ENCODE results near the gene LTBP4.

Gene LTBP4

DNA sequence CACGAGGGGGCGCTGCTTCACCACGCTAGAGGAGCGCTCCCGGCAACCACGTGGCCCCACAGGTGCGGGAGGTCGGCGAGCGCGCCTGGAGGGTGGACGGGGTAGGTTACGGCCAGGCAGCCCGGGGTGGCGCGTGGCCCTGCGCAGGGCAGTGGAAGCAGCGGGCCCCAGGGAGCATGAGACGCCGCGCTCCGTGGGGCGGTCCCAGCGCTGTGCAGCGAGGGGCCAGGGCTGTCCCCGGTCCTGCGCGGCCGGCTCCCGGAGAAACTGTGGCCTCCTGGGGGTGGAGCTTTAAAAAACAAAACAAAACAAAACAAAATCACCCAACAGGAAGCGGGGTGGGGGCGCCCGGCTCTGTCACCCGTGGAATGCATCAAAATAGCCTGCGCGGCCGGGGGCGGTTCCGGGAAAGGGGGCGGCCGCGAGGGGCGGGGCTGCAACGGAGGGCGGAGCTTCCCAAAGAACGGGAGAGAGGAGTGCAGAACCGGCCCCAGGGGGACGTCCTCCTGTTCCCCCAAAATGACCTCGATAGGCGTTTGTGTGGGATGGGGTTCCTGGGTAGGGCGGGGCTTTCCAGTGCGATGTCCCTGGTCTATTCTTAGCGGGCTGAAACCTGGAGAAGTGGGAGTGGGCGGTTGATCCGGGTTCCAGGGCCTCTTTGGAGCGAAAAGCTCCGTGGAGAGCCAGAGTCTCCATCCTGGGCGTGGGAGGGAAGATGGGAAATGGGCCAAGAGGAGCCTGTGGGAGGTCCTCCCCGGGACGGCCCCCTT is 61.9 kb downstream of the LTBP4 start:
- DNase-seq (ENCODE audit: low read depth), result peak; percentile 89

DNA sequence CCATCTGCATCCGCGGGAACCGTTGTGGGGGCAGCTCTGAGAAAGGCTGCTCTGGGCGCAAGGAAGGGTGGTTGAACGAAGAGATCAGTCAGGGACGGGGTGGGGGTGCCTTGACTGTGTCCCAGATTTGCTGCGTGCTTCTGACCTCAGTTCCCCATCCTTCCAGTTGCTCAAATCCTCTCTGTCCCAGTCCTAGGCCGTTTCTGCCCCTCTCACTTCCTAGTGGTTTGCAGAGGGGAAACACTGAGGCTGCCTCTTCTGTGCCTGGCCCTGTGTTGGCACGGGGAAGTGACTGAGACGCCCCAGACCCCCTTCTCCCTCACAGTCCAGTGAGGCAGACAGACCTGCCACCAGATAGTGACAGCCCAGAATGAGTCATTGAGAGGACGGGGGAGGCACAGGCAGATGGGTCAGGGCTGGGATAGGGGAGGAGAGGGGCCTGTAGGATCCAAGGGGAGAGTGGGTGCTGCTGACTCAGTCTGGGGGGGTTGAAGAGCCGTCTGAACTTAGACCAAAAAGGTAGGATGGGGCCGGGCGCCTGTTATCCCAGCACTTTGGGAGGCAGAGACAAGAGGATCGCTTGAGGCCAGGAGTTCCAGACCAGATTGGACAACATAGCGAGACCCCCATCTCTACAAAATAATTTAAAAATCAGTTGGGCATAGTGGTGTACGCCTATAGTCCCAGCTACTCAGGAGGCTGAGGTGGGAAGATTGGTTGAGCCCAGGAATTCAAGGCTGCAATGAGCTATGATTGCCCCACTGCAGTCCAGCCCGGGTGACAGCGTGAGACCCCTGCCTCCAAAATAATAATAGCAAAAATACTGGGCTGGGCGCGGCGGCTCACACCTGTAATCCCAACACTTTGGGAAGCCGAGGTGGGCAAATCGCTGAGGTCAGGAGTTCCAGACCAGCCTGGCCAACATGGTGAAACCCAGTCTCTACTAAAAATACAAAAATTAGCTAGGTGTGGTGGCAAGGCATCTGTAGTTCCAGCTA is 62.8 kb downstream of the LTBP4 start:
- DNase-seq (ENCODE audit: low read depth), result no peak

DNA sequence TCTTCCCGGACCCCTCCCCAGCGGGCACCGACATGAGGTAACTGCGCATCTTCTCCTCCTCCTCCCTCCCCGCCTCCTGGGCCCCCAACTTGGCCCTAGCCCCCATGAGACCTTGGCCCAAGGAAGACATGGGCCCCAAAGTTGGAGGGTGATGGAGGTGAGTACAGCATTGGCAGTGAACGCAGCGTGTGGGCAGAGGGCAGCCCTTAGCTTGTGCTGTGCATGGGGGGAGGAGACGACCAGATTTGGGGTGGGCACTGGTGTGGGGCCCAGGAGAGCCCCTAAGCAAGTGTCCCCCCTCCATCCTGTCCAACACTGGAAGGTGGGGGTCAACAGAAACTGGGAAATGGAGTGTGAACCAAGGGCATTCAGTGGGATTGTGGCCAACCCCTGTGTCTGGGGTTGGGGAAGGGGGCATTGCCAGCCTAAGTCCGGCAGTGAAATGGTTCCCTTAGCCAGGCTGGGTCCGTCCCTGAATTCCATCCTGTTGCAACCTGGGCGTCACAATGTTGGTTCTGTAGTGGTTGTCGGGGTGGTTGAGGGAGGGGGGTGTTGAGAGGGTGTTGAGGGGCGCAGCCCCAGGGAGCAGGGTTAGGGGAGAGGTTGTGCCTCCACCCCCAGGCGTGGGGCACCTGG is 65.8 kb downstream of the LTBP4 start:
- DNase-seq (ENCODE audit: low read depth), result no peak

DNA sequence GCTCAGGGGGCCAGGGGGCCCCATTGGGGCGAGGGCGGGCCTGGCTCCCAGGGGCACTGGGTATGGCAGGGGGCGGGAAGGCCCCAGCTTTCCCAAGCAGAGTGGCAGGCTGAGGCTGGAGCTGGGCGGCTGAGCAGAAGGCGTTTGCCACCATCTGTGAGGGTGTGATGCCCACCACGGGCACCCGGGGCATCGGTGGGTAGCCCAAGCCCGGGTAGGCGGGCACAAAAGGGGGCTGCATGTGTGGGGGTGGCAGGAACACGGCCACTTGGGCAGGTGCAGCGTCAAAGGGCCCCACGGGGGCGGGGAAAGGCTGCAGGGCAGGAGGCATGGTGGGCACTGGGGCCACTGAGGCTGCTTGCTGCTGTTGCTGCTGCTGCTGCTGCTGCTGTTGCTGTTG is 66.4 kb downstream of the LTBP4 start:
- DNase-seq (ENCODE audit: low read depth), result no peak

DNA sequence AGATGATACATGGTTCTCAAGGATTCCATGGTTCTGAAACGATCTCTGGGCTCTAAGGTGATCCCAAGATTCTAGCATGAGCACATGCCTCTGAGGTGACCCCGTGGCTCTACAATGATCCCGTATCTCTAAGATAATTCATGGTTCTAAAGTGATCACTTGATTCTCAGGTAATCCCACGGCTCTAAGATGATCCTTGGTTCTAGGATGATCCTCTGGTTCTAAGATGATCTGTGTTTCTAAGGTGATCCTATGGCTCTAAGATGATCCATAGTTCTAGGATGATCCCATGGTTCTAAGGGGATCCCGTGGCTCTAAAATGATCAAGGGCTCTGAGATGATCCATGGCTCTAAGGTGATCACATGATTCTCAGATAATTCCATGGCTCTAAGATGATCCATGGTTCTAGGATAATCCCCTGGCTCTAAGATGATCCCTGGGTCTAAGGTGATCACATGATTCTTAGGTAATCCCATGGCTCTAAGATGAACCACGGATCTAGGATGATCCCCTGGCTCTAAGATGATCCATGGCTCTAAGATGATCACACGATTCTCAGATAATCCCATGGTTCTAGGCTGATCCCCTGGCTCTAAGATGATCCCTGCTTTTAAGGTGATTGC is 67.9 kb downstream of the LTBP4 start:
- DNase-seq (ENCODE audit: low read depth), result no peak

GRCh38 chr19:40671404-40671803 is 70.2 kb downstream of the LTBP4 start:
- DNase-seq (ENCODE audit: low read depth), result no peak

DNA sequence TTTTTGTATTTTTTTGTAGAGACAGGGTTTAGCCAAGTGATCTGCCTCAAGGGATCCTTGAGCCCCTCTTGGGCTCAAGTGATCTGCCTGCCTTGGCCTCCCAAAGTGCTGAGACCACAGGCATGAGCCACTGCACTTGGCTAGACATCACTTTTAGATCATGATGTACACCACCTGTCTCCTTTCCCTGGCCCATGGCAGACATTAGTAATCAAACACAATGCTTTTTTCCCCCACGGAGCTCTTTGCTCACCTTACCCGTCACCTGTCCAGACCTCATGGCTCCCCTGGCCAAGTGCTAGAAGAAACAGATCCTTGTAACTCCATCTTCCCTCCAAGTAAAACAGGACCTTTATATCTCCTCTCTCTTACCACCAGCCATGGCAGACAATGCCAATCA is 70.9 kb downstream of the LTBP4 start:
- DNase-seq (ENCODE audit: low read depth), result no peak

- no peak for DNase-seq (ENCODE audit: low read depth)
These were observed 71.6 kb downstream of the LTBP4 start for GRCh38 chr19:40672573-40673299.

- DNase-seq (ENCODE audit: low read depth), result no peak
These were observed 72.2 kb downstream of the LTBP4 start for GRCh38 chr19:40673397-40673796.

GRCh38 chr19:40674291-40674690 is 73.1 kb downstream of the LTBP4 start:
- no peak for DNase-seq (ENCODE audit: low read depth)

DNA sequence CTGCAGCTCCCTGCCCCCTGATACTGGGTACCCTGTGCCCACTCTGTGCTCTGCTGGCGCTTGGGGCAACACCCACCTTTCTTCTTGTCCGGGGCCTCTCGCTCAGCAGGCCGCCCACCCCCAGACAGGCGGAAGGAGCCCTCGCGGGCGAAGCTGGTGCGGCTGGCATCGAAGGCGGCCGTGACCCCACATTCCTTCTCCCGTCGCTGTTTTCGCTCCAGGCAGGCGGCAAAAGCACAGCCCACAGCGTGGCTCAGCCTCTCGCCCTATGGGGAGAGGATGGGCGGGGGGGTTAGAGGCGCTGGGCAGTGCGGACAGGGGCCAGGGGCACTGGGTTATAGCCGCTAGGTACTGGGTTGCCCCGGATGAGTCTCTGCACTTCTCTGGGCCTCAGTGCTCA is 76.0 kb downstream of the LTBP4 start:
- DNase-seq (ENCODE audit: low read depth), result no peak

Measured in T follicular helper cell (primary cell).